GM21717 (cell line): ENCODE results near the gene NKX6-2.
"Not testable (repeated sequence)": the region's sequence is repeated elsewhere in the genome, so short reads cannot be mapped to it uniquely, and the experiment has no call there.

Experiments
- ATAC-seq: cut with Tn5 transposase; IDR thresholded peaks from one replicate; pipeline ENCODE4 v1.9.1; 2021; ENCODE audit warnings: mild to moderate bottlenecking, moderate library complexity; ENCODE audit not compliant: unreplicated experiment

The NKX6-2 gene

DNA sequence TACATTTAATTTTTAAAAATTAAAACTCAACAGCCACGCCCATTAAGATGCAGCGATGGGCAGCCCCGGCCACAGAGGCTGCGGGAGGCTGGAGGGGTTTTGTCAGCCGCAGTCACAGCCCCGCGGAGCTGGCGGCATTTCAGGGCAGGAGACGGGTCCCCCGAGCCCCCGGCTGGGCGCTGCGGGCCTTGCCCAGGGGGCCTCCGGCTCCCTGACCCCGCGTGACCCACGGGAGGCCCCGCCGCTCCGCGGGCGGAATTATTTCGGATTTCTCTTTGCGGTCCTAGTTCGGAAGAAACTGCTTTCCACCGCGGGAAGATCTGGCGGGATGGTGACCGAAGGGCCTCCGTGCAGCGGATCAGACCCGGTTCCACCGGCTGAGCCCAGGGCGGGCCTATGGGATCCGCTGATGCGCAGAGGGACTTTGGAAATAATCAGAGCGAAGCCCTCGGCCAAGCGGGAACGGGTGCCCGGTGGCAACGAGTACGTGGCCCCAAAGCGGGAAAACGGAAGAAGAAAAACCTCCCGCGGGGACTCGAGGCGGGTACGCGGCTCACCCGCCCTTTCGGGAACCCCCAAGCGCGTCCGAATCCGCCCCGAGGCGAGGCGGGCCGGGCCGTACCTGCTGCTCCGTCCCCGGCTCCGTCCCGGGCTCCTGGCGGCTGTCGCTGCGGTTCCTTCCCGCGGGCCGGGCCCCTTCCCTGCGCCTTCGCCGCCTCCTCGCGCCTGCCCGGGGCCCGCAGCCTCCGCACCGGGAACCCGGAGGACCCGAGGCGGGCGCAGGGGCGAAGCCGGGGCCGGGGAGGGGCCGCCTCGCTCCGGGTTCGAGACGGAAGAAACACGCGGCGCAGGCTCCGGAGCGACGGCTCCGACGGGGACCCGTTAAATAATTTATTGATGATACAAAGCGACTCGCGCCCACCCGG lies 1.7 kb downstream of the NKX6-2 start:
- no peak for ATAC-seq

- ATAC-seq: no peak
These were observed 2.6 kb downstream of the NKX6-2 start for GRCh38 chr10:132783165-132783939.

DNA sequence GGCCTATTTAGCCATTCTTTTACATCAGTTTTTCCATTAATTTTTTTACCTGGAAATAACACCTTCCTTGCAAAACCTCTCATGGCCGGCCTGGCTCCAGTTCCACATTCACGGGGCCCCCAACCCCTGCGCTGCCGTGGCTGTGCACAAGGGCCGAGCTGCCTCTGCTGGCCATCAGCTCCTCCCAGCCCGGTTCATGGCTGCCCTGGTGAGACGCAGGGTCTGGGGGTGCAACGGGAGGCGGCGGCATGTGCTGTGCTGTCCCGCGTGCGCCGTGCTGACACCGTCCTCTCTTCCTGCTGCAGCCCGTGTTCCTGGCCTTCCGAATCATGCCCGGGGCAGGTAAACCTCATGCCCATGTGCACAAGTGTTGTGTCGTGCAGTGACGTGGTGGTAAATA lies 4.4 kb downstream of the NKX6-2 start:
- no peak for ATAC-seq

DNA sequence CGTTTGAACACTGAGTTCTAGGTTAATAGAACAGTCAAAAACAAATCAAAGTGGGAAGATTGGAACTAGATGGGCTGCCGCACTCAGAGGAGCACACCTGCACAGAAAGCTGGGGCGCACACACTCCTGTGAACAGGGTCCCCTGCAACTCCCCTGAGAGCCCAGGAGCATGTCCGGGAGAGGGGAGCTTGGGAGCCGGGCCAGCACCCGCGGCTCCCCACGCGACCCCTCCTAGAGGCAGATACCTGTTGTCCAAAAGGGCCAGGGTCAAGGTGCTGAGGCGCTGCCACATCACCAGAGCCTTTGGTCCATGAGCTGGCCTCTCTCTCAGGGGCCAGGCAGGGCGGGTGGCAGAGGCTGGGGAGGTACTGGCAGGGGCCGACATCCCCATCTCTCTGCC lies 5.6 kb downstream of the NKX6-2 start:
- no peak for ATAC-seq

GRCh38 chr10:132779549-132780294 lies 6.2 kb downstream of the NKX6-2 start:
- no peak for ATAC-seq

DNA sequence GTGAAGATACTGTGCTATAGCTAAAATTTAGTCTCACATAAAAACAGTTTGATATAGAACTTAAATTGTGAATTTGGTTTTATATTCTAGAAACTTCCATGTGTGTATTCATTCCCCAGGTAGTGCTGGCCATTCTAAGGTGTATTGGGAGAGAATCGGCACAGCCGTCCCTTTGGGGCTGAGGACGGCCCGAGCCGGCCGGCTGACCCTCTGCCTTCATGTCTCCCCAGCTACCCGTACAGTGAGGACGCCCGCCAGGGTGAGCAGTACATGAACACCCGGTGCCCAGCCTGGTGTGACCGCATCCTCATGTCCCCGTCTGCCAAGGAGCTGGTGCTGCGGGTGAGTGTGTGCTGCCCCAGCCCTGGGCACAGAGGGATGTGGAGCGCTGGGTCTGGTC lies 8.5 kb downstream of the NKX6-2 start:
- no peak for ATAC-seq

GRCh38 chr10:132776821-132777220 lies 9.1 kb downstream of the NKX6-2 start:
- no peak for ATAC-seq

GRCh38 chr10:132776186-132776585 lies 9.8 kb downstream of the NKX6-2 start:
- ATAC-seq: no peak

GRCh38 chr10:132774902-132775863 lies 10.8 kb downstream of the NKX6-2 start:
- ATAC-seq: no peak

- ATAC-seq: no peak
These were observed 11.6 kb downstream of the NKX6-2 start for GRCh38 chr10:132774181-132774901.

- ATAC-seq: not testable (repeated sequence)
These were observed 13.1 kb downstream of the NKX6-2 start for GRCh38 chr10:132772816-132773215.

GRCh38 chr10:132770061-132771021 lies 15.6 kb downstream of the NKX6-2 start:
- ATAC-seq: no peak

DNA sequence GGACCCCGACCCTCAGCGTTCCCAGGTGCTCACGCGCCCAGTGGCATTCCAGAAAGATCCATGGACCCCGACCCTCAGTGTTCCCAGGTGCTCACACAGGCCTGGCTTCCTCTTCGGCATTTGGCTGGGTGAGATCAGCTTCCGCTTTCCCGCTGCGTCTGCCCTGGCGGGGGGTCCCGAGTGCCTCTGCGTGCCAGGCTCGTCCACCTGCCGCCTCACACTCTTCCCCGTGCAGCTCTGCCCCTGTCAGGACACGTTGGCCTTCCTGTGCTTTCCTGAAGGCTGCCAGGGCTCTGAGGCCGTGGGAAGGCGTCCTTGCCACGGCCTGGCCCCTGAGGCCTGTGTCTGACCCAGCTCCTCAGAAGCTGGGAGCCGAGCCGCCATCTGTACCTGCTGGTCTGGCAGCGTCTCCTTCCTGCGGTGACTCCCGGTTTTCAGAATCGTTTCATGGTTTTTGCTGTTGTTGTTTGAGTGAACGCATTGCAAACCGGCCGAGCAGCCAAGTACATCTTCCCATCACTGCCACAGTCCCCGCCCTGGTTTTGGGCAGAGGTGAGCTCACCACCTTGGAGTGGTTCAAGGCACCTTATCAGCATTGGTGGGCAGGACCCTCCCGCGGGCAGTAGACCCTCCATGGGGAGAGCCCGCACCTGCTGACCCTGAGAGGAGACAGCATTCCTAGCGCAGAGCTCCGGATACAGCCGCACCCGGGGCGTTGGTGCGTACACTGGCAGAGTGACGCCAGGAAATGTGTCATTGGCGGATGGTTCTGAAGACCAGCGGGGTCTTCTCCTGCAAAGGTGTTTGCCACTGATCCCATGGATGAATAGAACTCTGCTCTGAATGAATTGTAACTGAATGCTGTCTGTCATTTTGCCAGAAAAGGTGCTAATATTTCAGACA lies 17.4 kb downstream of the NKX6-2 start:
- no peak for ATAC-seq

GRCh38 chr10:132766291-132766690 lies 19.7 kb downstream of the NKX6-2 start:
- ATAC-seq: no peak

GRCh38 chr10:132765435-132765834 lies 20.5 kb downstream of the NKX6-2 start:
- ATAC-seq: no peak

DNA sequence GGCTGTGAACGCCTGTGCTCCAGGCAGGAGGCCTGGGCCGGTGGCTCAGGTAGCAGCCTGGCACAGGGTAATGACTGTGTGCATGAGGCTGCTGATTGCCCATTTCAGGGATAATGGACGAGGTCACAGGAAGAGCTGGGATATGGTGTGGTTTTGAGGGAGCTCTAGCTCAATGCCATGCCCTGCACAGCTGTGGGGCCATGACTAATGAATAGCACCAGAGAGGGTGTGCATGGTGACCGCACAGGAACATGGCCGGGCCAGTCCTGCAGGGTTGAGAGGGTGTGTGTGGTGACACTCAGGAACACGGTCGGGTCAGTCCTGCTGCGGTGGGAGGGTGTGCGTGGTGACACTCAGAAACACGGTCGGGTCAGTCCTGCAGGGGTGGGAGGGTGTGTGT lies 21.8 kb downstream of the NKX6-2 start:
- ATAC-seq: no peak

DNA sequence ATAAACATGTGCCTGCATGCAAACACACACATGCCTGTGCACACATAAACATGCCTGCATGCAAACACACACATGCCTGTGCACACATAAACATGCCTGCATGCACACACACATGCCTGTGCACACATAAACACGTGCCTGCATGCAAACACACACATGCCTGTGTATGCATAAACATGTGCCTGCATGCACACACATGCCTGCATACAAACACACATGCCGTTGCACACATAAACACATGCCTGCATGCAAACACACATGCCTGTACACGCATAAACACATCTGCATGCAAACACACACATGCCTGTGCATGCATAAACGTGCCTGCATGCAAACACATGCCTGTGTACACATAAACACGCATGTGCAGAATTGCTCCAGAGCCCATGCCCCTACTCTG lies 22.4 kb downstream of the NKX6-2 start:
- no peak for ATAC-seq
